Upper lobe of left lung (tissue), 4 donors: ENCODE results near the gene FAM193B.

Experiments used
- EP300 ChIP-seq, 4 donors: sonication (generic); formaldehyde crosslinking; IDR thresholded peaks; one replicate each; pipeline ENCODE4 v1.5.1; 2017; ENCODE audit warnings: antibody characterized with exemption in 4 of 4, control low read depth in 2 of 4
- TF ChIP-seq, protein P1 (sequence below), 6 experiments: fragments of 450-650 bp in 4 of 6; fragments of 200-600 bp in 2 of 6; sonication (generic) in 2 of 6; IDR thresholded peaks; one replicate each; pipeline ENCODE4 v1.5.1; 2016 to 2019; ENCODE audit warnings: antibody characterized with exemption in 6 of 6

DNA sequence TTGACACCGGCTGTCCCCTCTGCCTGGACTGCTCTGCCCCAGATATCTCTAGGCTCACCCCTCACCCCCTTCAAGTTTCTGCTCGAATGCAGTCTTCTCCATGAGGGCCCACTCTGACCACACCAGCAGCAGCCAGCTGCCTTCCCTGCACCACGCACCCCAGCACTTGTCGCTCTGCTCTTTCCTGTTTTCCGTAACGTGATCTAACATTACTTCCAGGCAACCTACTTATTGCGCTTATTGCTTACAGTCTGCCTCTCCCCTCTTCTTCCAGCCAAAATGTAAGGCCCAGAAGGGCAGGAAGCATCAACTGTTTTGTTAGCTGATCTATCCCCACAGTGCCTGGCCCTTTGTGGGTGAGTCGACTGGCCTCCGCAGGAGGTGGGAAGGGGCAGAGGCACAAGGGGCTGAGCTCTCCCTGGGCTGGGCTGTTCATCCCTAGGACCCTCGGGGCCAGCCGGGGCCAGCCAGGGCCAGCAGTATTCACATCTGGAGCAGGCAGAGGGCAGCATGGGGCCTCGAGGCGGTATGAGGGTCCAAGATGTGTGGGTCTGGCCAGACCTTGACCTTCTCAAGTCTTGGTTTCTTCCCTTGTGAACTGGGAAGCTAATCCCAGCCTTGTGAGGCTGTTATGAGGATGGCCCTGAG is 69.3 kb downstream of the FAM193B start:
- TF ChIP-seq, protein P1, sequence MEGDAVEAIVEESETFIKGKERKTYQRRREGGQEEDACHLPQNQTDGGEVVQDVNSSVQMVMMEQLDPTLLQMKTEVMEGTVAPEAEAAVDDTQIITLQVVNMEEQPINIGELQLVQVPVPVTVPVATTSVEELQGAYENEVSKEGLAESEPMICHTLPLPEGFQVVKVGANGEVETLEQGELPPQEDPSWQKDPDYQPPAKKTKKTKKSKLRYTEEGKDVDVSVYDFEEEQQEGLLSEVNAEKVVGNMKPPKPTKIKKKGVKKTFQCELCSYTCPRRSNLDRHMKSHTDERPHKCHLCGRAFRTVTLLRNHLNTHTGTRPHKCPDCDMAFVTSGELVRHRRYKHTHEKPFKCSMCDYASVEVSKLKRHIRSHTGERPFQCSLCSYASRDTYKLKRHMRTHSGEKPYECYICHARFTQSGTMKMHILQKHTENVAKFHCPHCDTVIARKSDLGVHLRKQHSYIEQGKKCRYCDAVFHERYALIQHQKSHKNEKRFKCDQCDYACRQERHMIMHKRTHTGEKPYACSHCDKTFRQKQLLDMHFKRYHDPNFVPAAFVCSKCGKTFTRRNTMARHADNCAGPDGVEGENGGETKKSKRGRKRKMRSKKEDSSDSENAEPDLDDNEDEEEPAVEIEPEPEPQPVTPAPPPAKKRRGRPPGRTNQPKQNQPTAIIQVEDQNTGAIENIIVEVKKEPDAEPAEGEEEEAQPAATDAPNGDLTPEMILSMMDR (IDR thresholded peaks at IDR 0.05) = no peak
- TF ChIP-seq EP300 (IDR thresholded peaks at IDR 0.05) = no peak
